ENCODE results near the gene SH2B2.
"Not testable (repeated sequence)": the region's sequence is repeated elsewhere in the genome, so short reads cannot be mapped to it uniquely, and the experiment has no call there.

Gene SH2B2

GRCh38 chr7:102287111-102287980, 678 bp downstream of the SH2B2 start:
- no peak for DNase-seq (ENCODE audit: low read depth)

GRCh38 chr7:102287981-102288278, 1.3 kb downstream of the SH2B2 start:
- no peak for DNase-seq (ENCODE audit: low read depth)

DNA sequence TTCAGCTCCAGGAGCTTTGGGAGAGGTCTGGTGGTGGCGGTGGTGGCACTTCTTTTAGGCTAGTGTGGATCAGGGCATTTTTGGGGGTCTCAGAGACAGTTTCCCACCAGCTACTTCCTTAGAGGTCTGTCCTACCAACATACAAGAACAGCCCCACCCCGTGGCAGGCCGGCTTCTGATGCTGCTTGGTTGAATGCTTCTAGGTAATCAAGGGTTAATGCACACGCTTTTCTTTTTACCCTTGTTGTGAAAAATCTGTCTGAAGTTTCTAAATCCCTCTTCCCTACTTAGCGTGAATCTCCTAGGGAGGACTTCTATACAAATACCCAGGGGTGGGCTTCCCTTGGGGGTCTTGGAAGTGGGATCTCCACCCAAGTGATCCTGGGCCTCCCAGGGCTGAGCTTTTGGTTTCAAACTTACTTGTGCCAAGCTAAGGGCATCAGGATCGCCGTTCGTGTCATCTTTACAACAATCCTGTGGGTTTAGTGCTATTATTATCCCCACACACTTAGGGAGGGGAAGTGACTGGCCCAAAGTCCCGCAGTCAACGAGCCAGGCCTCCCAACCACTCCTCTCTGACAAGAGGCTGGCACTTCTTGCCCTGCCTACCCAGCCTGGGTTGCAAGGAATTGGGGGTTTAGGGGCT, 1.7 kb downstream of the SH2B2 start:
- DNase-seq (ENCODE audit: low read depth) = no peak

GRCh38 chr7:102289057-102289456, 2.4 kb downstream of the SH2B2 start:
- DNase-seq (ENCODE audit: low read depth) = no peak

DNA sequence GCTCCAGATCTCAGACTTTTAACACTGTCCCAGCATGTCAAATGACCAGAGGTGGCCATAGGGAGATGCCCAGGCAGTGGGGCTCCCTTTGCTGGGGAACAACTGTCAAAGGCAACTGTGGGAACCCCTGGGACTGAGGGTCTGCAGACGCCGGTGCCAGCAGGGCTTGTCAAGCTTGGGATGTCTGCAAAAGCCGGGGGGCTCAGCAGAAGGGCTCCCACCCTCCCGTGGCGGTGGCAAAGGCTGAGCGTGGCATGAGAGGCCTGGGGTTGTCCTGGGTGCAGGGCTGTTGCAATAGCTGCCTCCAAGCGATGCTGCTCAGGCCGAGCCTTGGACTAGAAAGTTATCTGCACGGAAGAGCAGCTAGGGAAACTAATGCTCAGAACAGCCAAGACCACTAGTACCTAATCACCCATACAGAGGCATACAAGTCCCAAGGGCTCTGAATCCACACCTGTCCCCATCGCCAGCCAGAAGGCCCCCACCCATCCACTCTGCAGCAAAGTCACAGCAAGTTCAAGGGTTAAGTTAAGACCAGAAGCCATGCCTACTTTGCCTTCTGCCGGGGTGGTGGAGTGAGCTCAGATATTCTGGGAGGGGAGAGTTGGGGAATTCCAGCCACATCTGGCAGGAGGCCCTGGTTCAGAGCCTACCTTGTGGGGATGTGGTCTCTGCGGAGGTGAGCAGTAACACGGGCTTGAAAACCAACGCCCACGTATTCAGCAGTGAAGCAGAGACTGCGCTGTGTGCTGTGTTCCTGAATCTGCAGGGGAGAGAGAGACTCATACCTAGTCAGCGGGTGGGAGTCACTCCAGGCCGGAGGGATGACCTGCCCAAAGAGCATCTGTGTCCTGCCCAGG, 4.6 kb downstream of the SH2B2 start:
- no peak for DNase-seq (ENCODE audit: low read depth)

GRCh38 chr7:102291916-102292267, 5.2 kb downstream of the SH2B2 start:
- no peak for DNase-seq (ENCODE audit: low read depth)

- no peak for DNase-seq (ENCODE audit: low read depth)
Observed at GRCh38 chr7:102292813-102293798, 6.4 kb downstream of the SH2B2 start.

DNA sequence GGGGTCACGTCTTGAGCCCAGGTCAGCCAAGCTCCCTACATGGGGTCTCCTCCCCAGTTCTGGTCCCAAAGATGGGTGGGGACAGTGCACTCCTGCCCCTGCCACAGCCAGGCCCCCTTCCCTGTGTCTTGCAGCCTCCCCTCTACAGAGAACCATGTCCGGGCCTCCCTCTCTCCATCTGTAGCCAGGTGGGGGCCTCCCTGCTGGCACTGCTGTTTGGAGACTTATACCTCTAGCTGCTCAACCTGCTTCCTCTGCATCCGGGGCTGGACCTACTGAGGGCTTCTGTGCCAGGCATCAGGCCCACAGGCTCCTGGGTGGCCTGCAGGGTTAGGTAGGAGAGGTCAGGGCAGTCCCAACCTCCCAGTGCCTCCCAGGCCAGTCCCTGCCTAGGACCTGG, 7.9 kb downstream of the SH2B2 start:
- DNase-seq (ENCODE audit: low read depth) = no peak

DNA sequence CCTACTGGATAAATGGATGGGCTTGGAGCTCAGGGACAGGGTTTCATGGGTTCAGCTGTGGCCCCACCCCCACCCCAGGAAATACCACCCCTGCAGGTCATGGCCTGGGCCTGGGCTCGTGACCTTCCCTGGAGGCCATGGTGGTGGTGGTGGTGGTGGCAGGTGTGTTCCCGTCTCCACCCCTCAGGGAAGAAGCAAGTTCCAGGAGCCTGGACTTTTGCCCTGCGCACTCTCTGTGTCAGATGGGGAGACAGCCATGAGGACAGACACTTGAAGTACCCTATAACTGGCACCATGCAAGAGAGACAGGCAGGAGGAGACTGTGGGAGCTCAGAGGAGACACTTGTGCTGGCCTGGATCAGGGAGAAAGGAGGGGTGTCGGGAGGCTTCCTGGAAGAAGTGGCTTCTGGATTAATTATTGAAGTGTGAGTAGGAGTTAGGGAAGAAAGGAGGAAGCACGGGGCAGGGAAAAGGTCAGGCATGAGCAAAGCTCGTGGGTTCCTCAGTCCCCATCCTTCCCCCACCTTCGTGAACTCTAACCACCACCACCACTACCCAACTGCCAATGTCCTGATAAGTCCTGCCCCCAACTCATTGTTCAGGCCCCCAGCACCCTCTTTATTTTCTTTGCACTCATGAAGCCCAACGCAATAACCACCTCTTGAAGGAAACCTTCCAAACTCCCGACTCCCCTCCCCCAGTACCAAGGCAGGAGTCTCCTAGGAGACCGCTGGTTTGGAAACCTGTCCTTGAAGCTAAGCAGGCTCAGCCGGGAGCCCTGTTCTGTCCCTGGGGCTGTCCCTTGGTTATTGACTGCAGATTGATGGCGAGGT, 8.9 kb downstream of the SH2B2 start:
- DNase-seq (ENCODE audit: low read depth) = no peak

- no peak for DNase-seq (ENCODE audit: low read depth)
Observed at GRCh38 chr7:102296179-102296438, 9.4 kb downstream of the SH2B2 start.

DNA sequence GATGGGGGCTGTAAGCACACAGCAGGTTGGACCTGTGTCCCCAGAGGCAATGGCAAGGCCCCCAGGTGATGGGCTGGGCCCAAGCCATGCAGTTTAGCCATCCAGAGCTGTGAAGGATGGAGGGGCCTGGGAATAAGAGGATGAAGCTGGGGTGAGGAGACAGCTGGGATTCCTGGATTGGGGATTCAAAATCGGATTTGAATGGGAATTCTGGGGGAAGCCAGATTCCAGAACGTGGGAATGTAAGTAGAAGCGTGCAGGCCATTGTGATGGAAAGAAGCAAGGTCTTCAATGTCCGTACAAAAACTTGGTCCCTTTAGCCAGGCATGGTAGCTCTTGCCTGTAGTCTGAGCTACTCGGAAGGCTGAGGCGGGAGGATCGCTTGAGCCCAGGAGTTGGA, 9.8 kb downstream of the SH2B2 start:
- DNase-seq (ENCODE audit: low read depth) = no peak

GRCh38 chr7:102297487-102298218, 11.0 kb downstream of the SH2B2 start:
- DNase-seq (ENCODE audit: low read depth) = no peak

- DNase-seq (ENCODE audit: low read depth) = no peak
Observed at GRCh38 chr7:102300643-102301221, 14.1 kb downstream of the SH2B2 start.

- not testable (repeated sequence) for DNase-seq (ENCODE audit: low read depth)
Observed at GRCh38 chr7:102301367-102301766, 14.7 kb downstream of the SH2B2 start.

DNA sequence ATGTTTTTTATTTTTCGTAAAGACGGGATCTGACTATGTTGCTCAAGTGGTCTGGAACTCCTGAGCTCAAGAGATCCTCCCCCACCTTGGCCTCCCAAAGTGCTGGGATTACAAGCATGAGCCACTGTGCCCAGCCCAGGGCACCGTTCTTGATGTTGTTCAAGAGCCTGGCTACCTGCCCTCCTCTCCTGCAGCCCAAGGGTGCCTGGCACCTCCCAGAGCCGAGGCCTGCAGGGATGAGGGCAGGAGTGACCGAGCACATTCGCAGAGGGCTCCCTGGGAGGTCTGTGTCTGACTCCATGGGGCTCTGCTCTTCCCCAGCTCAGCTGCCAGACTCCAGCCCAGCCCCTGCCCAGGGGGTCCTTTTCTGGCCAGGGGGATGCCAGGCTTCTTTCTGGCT, 15.4 kb downstream of the SH2B2 start:
- no peak for DNase-seq (ENCODE audit: low read depth)

GRCh38 chr7:102303669-102304422, 17.2 kb downstream of the SH2B2 start:
- DNase-seq (ENCODE audit: low read depth) = no peak

DNA sequence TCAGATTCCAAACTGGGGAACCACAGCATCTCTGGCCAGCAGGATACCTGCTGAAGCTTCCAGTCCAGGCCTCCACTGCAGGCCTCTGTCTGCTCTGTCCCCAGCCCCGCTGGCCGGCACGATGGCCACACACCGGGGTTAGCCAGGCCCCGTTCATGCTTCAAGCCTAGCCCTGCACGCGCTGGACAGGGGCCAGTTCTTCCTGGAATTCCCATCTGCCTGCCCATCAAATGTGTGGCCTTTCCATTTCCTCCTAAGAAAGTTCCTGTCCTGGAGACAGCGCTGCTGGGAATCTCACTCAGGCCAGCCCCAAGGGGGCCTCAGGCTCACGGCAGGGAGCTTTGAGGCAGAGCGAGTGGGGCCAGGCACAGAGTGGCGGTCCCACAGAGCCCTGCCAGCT, 18.0 kb downstream of the SH2B2 start:
- DNase-seq (ENCODE audit: low read depth) = no peak

GRCh38 chr7:102305414-102306268, 19.0 kb downstream of the SH2B2 start:
- DNase-seq (ENCODE audit: low read depth) = no peak

All from fibroblast of gingiva (primary cell).